Astrocyte of the spinal cord (primary cell): Measurements from ENCODE around the gene SAC3D1.
A peak's percentile ranks its signal among the peaks of the same experiment; 100 is the strongest.

ENCODE experiments used
- DNase-seq: peaks from one replicate; pipeline ENCODE4 v3.0.0; 2011; ENCODE audit warnings: low read depth, low spot score
- H3K4me3 ChIP-seq: 2 replicates; pipeline ENCODE4 v1.5.1; 2011; ENCODE audit warnings: low read depth, mild to moderate bottlenecking, low read length, moderate library complexity
- CTCF ChIP-seq: IDR thresholded peaks from 2 replicates; pipeline ENCODE4 v1.5.1; 2012; ENCODE audit warnings: low read depth, mild to moderate bottlenecking, low read length, inconsistent platforms
- in situ Hi-C: cut with HindIII; loops from 2 replicates; pipeline ENCODE4 v1.10.0; 2017; ENCODE audit warnings: low sequenced_read_pairs

The SAC3D1 gene

GRCh38 chr11:65013888-65014725 lies 26.9 kb upstream of the SAC3D1 start, which contains the start of gene ARL2:
Gene ARL2 (plus strand): TSS chr11:65014160. CDS start chr11:65014208, 48 bp downstream.
- in situ Hi-C loops: no loop called here
- peak within 1 kb of the TSS; percentile 69 for H3K4me3 ChIP-seq
- DNase-seq: peak; percentile 90
- TF ChIP-seq CTCF: peak; percentile 67

- TF ChIP-seq CTCF: no peak
- no peak for DNase-seq
- H3K4me3 ChIP-seq: peak overlapping the region; percentile 69
- in situ Hi-C loops: no loop called here
Observed at GRCh38 chr11:65014726-65015227, 26.2 kb upstream of the SAC3D1 start.

GRCh38 chr11:65016705-65017104 lies 24.3 kb upstream of the SAC3D1 start:
- DNase-seq: no peak
- no peak overlapping the region for H3K4me3 ChIP-seq
- no peak for TF ChIP-seq CTCF
- in situ Hi-C loops: no loop called here

- in situ Hi-C loops: no loop called here
- DNase-seq: no peak
- TF ChIP-seq CTCF: no peak
- H3K4me3 ChIP-seq: no peak overlapping the region
Observed at GRCh38 chr11:65017937-65018336, 23.1 kb upstream of the SAC3D1 start.

- no peak for TF ChIP-seq CTCF
- H3K4me3 ChIP-seq: no peak overlapping the region
- DNase-seq: no peak
- in situ Hi-C loops: no loop called here
Observed at GRCh38 chr11:65019824-65020223, 21.2 kb upstream of the SAC3D1 start.

GRCh38 chr11:65021003-65021402 lies 20.0 kb upstream of the SAC3D1 start:
- no peak for TF ChIP-seq CTCF
- in situ Hi-C loops: no loop called here
- no peak for DNase-seq
- no peak overlapping the region for H3K4me3 ChIP-seq
